Stimulated activated CD4-positive, alpha-beta T cell treated with anti-CD3 and anti-CD28 coated beads, Interleukin-12 subunit alpha, Interleukin-12 subunit beta, amount 100 ng/mL, for 48 hours (primary cell): Measurements from ENCODE around the gene XCL2.
"Not testable (repeated sequence)": the region's sequence is repeated elsewhere in the genome, so short reads cannot be mapped to it uniquely, and the experiment has no call there.

Experiments used
- DNase-seq, 3 donors: peaks; one replicate each; pipeline ENCODE4 v3.0.0-alpha.2; 2020; ENCODE audit warnings: low read depth in 2 of 3, low spot score in 1 of 3

XCL2 gene

GRCh38 chr1:168543840-168544498 lies at the start of gene XCL2:
Gene XCL2 (minus strand): TSS chr1:168543997. CDS start chr1:168543964, 33 bp downstream.
- DNase-seq, result not testable (repeated sequence)

- DNase-seq, result no peak
Measured at GRCh38 chr1:168591641-168592250, 47.9 kb upstream of the XCL2 start.

- DNase-seq, result no peak
Measured at GRCh38 chr1:168591066-168591465, 47.3 kb upstream of the XCL2 start.

GRCh38 chr1:168589167-168589566 lies 45.4 kb upstream of the XCL2 start:
- DNase-seq, result no peak

- DNase-seq, result no peak
Measured at GRCh38 chr1:168585937-168586336, 42.1 kb upstream of the XCL2 start.

- no peak for DNase-seq
Measured at GRCh38 chr1:168585191-168585590, 41.4 kb upstream of the XCL2 start.

GRCh38 chr1:168583571-168583970 lies 39.8 kb upstream of the XCL2 start:
- DNase-seq, result no peak

- no peak for DNase-seq
Measured at GRCh38 chr1:168582688-168583336, 39.0 kb upstream of the XCL2 start.

GRCh38 chr1:168581817-168582572 lies 38.2 kb upstream of the XCL2 start:
- DNase-seq, result no peak

- not testable (repeated sequence) for DNase-seq
Measured at GRCh38 chr1:168580991-168581390, 37.2 kb upstream of the XCL2 start.

- not testable (repeated sequence) for DNase-seq
Measured at GRCh38 chr1:168580290-168580689, 36.5 kb upstream of the XCL2 start.

GRCh38 chr1:168578531-168579185 lies 34.9 kb upstream of the XCL2 start:
- not testable (repeated sequence) for DNase-seq

- not testable (repeated sequence) for DNase-seq
Measured at GRCh38 chr1:168576245-168576688, 32.5 kb upstream of the XCL2 start, which contains the start of gene XCL1. Gene XCL1 (plus strand): TSS chr1:168576605. CDS start chr1:168576638, 33 bp downstream.

GRCh38 chr1:168574234-168574633 lies 30.4 kb upstream of the XCL2 start:
- DNase-seq, result not testable (repeated sequence)

- no peak for DNase-seq
Measured at GRCh38 chr1:168572633-168573032, 28.8 kb upstream of the XCL2 start.

- no peak for DNase-seq
Measured at GRCh38 chr1:168570652-168571051, 26.9 kb upstream of the XCL2 start.

GRCh38 chr1:168568346-168568745 lies 24.5 kb upstream of the XCL2 start:
- DNase-seq, result no peak

- DNase-seq, result no peak
Measured at GRCh38 chr1:168567568-168567967, 23.8 kb upstream of the XCL2 start.

- DNase-seq, result no peak
Measured at GRCh38 chr1:168567007-168567406, 23.2 kb upstream of the XCL2 start.

- DNase-seq, result no peak
Measured at GRCh38 chr1:168565825-168566224, 22.0 kb upstream of the XCL2 start.

- no peak for DNase-seq
Measured at GRCh38 chr1:168561989-168562388, 18.2 kb upstream of the XCL2 start.
